Endothelial cell of umbilical vein (primary cell): ENCODE measurements around the gene IFT88.

Experiments
- JUN ChIP-seq: IDR thresholded peaks from 2 replicates; pipeline ENCODE4 v1.6.1; 2011; ENCODE audit warnings: borderline replicate concordance, low read depth; ENCODE audit not compliant: insufficient read length, insufficient read depth
- MYC ChIP-seq: IDR thresholded peaks from one replicate; pipeline ENCODE4 v1.6.1; 2011; ENCODE audit warnings: mild to moderate bottlenecking, low read depth, low read length
- POLR2AphosphoS5 ChIP-seq: IDR thresholded peaks from 2 replicates; pipeline ENCODE4 v1.6.1; 2012; ENCODE audit warnings: low read depth, mild to moderate bottlenecking, control low read depth, low read length, moderate library complexity; ENCODE audit not compliant: insufficient read depth
- TF ChIP-seq, protein P1 (sequence below): IDR thresholded peaks from 2 replicates; pipeline ENCODE4 v1.6.1; 2011; ENCODE audit not compliant: insufficient read depth, insufficient read length
- TF ChIP-seq, protein P2 (sequence below), 2 donors: IDR thresholded peaks; 1 replicate in 1 of 2; 2 replicates in 1 of 2; pipeline ENCODE4 v1.5.1; 2011; ENCODE audit warnings: low read length in 2 of 2, mild to moderate bottlenecking in 2 of 2, moderate library complexity in 2 of 2, control low read depth in 1 of 2, inconsistent platforms in 1 of 2, low read depth in 1 of 2; ENCODE audit not compliant: insufficient read depth in 1 of 2; ENCODE audit errors: extremely low read depth in 1 of 2

DNA sequence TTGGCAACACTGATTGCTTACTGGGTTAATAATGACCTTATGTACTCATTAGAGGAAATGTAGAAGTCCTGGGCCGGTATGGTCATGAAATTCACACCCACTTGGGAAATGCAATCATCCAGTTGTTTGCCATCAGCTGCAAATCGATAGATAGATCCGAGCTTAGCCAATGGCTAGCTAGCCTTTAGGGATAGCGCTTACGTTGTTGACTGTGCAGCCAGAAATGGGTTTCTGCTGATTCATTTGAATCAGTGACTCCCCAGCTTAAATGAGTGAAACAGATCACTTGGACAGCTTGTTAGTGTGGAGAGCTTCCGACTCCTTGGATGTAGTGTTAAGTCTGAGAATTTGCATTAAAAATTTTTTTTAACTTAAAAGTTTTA lies 148.4 kb downstream of the IFT88 start:
- TF ChIP-seq, protein P1, sequence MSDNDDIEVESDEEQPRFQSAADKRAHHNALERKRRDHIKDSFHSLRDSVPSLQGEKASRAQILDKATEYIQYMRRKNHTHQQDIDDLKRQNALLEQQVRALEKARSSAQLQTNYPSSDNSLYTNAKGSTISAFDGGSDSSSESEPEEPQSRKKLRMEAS = no peak
- TF ChIP-seq MYC (no peak), JUN (no peak), POLR2AphosphoS5 (no peak)
- TF ChIP-seq, protein P2, sequence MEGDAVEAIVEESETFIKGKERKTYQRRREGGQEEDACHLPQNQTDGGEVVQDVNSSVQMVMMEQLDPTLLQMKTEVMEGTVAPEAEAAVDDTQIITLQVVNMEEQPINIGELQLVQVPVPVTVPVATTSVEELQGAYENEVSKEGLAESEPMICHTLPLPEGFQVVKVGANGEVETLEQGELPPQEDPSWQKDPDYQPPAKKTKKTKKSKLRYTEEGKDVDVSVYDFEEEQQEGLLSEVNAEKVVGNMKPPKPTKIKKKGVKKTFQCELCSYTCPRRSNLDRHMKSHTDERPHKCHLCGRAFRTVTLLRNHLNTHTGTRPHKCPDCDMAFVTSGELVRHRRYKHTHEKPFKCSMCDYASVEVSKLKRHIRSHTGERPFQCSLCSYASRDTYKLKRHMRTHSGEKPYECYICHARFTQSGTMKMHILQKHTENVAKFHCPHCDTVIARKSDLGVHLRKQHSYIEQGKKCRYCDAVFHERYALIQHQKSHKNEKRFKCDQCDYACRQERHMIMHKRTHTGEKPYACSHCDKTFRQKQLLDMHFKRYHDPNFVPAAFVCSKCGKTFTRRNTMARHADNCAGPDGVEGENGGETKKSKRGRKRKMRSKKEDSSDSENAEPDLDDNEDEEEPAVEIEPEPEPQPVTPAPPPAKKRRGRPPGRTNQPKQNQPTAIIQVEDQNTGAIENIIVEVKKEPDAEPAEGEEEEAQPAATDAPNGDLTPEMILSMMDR (IDR thresholded peaks at IDR 0.05; ENCODE audit: extremely low read depth in 1 of 2, insufficient read depth in 1 of 2, low read depth in 1 of 2, low read length in 2 of 2) = no peak
